HepG2 (cell line): ENCODE results near the gene ABCA2.

ENCODE experiments used
- POLR2G ChIP-seq: fragments of 200-400 bp; formaldehyde crosslinking; IDR thresholded peaks from 2 replicates; pipeline ENCODE4 v1.6.1; 2018; ENCODE audit warnings: mild to moderate bottlenecking, low read depth, low read length, moderate library complexity
- U2AF2 ChIP-seq: fragments of 200-400 bp; formaldehyde crosslinking; IDR thresholded peaks from 2 replicates; pipeline ENCODE4 v1.6.1; 2017; ENCODE audit warnings: low read depth, mild to moderate bottlenecking, low read length

DNA sequence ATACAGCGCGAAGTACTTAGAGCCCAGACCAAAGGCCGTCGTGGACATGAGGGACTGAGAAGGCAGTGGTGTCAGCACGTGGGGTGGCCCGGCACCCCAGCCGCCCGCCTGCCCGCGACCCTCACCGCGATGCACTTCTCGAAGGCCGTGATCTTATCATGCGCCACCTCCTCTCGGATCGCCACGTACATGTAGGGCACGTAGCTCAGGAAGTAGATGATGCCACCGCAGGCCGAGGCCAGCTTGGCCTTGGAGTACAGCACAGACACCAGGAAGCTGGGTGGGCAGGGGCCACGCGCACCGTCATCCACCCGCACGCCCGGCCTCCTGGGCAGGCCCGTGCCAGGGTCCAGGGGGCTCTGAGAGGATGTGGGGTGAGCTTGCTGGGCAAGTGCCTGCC lies 11.0 kb downstream of the ABCA2 start:
- no peak for TF ChIP-seq POLR2G
- TF ChIP-seq U2AF2, result no peak
